ENCODE measurements around the gene TIMP3.
"Not testable (repeated sequence)": the region's sequence is repeated elsewhere in the genome, so short reads cannot be mapped to it uniquely, and the experiment has no call there.

The TIMP3 gene

DNA sequence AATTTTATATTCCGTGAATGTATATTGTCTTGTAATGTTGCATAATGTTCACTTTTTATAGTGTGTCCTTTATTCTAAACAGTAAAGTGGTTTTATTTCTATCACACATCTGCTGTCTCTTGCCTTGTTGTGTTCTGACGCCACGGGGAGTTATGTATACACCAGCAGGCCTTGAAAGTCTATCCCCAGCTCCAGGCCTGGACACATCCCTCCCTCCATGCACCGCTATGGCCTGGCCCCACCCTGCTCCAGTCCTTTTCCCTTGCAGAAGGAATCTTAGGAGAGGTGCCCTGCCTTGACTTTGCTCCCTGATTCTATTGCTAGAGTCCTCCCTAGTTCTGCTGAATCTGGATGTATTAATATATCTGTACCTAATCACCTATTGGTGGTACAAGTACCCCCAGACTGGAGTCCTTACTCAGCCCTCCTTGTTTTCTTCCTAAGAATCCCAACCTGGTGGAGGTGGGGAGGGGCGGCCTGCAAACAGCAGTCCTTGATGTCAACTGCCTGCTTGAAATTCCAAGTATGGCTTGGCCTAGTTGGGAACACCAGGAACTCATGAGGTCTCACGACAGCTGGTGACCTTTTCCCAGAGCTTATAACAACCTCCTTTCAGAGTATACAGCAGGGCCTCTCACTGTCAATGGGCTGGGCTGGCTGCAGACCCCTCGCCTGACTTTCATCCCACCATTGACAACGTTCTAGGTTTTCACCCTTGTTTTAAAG lies 61.6 kb downstream of the TIMP3 start:
- TF ChIP-seq, protein P1, sequence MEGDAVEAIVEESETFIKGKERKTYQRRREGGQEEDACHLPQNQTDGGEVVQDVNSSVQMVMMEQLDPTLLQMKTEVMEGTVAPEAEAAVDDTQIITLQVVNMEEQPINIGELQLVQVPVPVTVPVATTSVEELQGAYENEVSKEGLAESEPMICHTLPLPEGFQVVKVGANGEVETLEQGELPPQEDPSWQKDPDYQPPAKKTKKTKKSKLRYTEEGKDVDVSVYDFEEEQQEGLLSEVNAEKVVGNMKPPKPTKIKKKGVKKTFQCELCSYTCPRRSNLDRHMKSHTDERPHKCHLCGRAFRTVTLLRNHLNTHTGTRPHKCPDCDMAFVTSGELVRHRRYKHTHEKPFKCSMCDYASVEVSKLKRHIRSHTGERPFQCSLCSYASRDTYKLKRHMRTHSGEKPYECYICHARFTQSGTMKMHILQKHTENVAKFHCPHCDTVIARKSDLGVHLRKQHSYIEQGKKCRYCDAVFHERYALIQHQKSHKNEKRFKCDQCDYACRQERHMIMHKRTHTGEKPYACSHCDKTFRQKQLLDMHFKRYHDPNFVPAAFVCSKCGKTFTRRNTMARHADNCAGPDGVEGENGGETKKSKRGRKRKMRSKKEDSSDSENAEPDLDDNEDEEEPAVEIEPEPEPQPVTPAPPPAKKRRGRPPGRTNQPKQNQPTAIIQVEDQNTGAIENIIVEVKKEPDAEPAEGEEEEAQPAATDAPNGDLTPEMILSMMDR (conservative IDR thresholded peaks at IDR 0.05; ENCODE audit: low read length): no peak
- no peak overlapping the region for H3K4me3 ChIP-seq (ENCODE audit: low read length)
- DNase-seq (ENCODE audit: low read depth): no peak

DNA sequence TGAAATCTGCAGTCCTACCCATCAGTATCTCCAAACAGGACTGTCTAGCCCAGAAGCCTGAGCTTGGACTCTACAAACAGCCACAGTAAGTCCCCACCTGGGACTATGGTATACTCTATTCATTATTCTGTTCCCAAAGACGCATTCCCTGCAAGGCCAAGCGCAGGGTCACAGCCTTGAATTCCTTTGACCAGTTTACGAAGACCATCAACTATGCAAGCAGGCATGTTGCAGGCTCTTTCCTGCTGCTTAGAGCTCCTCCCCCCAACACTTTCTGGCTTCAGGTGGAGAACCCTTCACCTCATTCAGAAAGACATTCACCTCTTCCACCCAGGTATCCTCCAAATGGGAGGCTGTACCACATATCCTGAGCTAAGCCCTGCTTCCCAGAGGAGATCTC lies 62.5 kb downstream of the TIMP3 start:
- H3K4me3 ChIP-seq (ENCODE audit: low read length): no peak overlapping the region
- TF ChIP-seq, protein P1 (conservative IDR thresholded peaks at IDR 0.05; ENCODE audit: low read length): no peak
- DNase-seq (ENCODE audit: low read depth): no peak

DNA sequence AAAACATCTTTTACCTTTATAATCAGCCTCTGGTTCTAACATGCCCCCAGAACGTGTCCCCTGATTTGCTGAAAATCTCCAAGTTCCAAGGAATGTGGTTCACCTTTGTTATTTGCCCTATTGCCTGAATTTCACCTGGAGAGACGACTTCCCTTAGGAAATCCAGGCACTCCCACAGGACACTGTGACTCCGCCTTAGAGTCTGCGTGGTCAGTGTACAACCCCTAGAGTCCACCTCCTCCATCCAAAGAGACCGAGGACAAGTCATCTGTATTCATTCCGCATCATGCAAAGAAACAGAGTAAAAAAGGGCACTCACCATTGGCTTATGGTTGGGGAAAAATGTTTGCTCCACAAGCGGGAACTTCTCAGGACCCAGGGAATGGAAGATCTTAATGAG lies 63.1 kb downstream of the TIMP3 start:
- TF ChIP-seq, protein P1 (conservative IDR thresholded peaks at IDR 0.05; ENCODE audit: low read length): no peak
- no peak for DNase-seq (ENCODE audit: low read depth)
- no peak overlapping the region for H3K4me3 ChIP-seq (ENCODE audit: low read length)

DNA sequence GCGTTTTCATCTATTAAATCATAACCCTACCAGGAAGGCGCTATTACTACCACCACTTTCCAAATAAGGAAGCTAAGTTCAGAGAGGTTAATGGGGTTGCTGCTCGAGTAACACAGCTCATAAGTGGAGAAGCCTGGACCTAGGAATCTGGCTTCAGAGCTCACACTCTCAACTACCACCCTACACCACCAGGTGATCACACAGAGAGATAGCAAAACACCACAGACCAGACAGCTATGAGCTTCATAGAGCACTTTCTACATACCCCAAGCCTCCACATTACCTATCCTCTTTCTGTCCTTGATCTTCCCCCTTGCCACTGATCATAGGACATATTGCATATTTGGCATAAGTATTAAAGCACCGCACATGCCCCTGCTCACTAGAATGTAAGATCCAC lies 65.4 kb downstream of the TIMP3 start:
- TF ChIP-seq, protein P1 (conservative IDR thresholded peaks at IDR 0.05; ENCODE audit: low read length): no peak
- H3K4me3 ChIP-seq (ENCODE audit: low read length): no peak overlapping the region
- DNase-seq (ENCODE audit: low read depth): no peak

DNA sequence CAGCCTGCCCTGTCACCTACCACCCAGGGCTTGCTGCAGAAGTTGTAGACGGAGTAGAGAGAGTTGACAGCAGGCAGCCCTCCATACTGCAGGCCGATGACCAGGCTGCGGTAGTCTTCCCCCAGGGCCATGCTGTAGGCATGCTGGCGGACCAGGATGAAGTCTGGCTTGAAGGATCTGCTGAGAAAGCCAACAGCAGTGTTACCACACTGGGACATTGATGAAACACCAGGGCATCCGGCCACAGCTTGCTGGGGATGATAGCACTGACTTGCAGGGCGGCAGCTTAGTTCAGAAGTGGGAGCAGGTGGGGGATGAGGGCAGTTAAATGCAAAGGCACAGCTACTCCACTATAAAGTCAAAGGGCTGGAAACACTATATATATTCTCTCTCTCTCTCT lies 67.4 kb downstream of the TIMP3 start:
- H3K4me3 ChIP-seq (ENCODE audit: low read length): no peak overlapping the region
- no peak for DNase-seq (ENCODE audit: low read depth)
- TF ChIP-seq, protein P1 (conservative IDR thresholded peaks at IDR 0.05; ENCODE audit: low read length): no peak

DNA sequence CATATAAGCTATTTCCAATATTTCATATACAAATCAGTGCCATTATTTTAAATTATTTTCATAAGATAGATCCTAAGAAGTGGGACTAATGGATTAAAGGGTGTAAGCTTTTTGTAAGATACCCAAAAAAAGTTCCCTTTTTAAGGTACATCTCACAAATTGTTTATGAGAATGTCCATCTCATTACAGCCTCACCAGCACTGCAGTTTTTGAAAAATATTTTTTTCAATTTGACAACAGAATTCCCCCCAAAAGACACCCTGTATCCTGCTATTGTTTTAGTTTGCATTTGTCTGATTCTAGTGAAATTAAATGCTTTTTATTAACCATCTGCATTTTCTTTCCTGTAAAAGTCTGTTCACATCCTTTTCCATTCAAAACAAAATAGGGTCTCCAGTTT lies 69.0 kb downstream of the TIMP3 start:
- TF ChIP-seq, protein P1 (conservative IDR thresholded peaks at IDR 0.05; ENCODE audit: low read length): no peak
- DNase-seq (ENCODE audit: low read depth): no peak
- H3K4me3 ChIP-seq (ENCODE audit: low read length): no peak overlapping the region

DNA sequence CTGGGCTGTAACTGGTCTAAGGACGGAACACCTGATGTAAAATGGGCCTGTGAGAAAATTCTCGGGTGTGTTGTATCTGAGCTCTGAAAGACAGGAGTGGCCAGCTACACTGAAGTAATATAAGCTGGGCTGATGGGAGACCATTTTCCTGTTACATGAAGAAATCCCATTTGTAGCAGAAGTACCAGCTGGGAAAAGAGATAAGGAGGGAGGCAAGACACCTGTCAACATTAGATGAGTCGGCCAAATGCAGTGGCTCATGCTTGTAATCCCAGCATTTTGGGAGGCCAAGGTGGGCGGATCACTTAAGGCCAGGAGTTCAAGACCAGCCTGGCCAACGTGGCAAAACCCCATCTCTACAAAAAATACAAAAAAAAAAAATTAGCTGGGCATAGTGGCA lies 72.1 kb downstream of the TIMP3 start:
- not testable (repeated sequence) for DNase-seq (ENCODE audit: low read depth); H3K4me3 ChIP-seq (ENCODE audit: low read length)
